Testis (tissue), 2 donors: ENCODE results near the gene NUB1.

Experiments
- POLR2A ChIP-seq: fragments of 450-650 bp; IDR thresholded peaks from one replicate; pipeline ENCODE4 v1.6.1; 2017; ENCODE audit warnings: antibody characterized with exemption, mild to moderate bottlenecking, moderate library complexity
- TF ChIP-seq, protein P1 (sequence below), 3 experiments: fragments of 450-650 bp in 2 of 3; fragments of 200-600 bp in 1 of 3; sonication (generic) in 1 of 3; IDR thresholded peaks; one replicate each; pipeline ENCODE4 v1.5.1; 2016 to 2019; ENCODE audit warnings: antibody characterized with exemption in 3 of 3, mild to moderate bottlenecking in 2 of 3, moderate library complexity in 1 of 3

GRCh38 chr7:151337346-151337745 is 4.3 kb upstream of the NUB1 start:
- TF ChIP-seq, protein P1, sequence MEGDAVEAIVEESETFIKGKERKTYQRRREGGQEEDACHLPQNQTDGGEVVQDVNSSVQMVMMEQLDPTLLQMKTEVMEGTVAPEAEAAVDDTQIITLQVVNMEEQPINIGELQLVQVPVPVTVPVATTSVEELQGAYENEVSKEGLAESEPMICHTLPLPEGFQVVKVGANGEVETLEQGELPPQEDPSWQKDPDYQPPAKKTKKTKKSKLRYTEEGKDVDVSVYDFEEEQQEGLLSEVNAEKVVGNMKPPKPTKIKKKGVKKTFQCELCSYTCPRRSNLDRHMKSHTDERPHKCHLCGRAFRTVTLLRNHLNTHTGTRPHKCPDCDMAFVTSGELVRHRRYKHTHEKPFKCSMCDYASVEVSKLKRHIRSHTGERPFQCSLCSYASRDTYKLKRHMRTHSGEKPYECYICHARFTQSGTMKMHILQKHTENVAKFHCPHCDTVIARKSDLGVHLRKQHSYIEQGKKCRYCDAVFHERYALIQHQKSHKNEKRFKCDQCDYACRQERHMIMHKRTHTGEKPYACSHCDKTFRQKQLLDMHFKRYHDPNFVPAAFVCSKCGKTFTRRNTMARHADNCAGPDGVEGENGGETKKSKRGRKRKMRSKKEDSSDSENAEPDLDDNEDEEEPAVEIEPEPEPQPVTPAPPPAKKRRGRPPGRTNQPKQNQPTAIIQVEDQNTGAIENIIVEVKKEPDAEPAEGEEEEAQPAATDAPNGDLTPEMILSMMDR (IDR thresholded peaks at IDR 0.05), result no peak
- no peak for TF ChIP-seq POLR2A
